COLO668 (cell line): ENCODE data around the gene FGFR2.
A peak's percentile ranks its signal among the peaks of the same experiment; 100 is the strongest.

Experiments used
- DNase-seq: peaks from one replicate; lab custom pipeline; 2025; ENCODE audit not compliant: unreplicated experiment; lab: John Stamatoyannopoulos, UW

The FGFR2 gene

DNA sequence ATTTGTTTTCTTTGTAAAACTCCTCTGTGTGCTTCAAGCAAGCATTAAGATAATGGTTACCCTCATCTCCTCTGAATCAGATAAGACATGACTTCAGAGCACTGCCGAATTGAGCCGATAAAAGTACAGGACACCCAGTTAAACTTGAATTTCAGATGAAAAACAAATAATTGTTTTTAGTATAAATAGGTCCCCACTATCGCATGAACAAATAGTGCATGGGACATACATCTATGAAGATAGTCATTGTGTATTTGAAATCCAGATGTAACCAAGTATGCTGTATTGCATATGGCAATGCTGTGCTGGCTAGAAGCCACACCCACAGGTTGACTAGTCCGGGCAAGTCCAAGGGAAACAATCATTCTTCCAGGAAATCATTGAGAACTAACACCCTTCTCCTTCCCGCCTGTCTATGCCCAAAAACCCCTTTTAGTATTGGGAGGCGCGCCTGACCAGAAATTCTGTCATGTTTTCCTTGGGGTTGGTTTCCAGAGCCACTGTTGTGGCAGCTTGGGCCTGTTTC lies 12.6 kb upstream of the FGFR2 start:
- DNase-seq, result no peak

DNA sequence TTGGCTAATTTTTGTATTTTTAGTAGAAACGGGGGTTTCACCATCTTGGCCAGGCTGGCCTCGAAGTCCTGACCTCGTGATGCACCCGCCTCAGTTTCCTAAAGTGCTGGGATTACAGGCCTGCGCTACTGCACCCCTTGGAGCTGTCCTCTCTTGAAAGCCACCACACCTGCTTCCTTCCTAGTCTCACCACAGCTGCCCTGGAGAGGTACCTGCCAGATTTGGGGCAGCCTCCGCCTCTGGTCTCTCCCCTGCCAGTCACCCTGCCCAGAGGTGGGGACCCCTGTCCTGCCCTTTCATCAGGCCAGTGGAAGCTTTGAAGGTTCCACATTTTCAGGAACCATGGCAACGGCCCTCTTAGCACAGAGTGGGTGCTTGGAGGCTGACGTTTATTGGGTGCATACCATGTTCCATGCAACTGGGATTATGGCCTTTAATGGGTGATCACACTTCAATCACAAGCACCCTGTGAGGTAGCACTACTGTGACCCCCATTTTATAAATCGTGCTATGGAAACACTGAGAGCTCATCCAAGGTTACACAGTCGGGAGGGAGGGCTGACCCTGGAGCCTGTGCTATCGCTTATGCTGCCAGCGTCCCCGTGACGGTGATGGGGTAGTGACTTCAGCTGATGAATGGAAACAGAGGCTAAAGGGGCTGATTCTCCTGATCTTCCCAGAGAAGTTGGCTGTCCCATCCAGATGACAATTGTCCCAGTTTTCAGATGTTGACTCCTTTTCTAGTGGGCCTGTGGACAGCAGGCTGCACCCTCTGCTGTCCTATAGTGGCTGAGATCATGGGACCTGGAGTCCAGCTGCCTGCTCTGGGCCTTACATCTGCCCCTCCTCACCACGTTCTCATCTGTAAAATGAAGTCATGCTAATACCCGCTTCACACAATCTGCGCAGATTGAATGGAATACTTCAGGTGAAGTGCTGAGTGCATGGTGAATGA lies 11.5 kb upstream of the FGFR2 start:
- DNase-seq, result no peak

- DNase-seq, result peak; percentile 60
These were observed 10.4 kb upstream of the FGFR2 start for GRCh38 chr10:121608469-121609190.

GRCh38 chr10:121607310-121608055 lies 9.2 kb upstream of the FGFR2 start:
- no peak for DNase-seq

- DNase-seq, result no peak
These were observed 7.5 kb upstream of the FGFR2 start for GRCh38 chr10:121605708-121606107.

DNA sequence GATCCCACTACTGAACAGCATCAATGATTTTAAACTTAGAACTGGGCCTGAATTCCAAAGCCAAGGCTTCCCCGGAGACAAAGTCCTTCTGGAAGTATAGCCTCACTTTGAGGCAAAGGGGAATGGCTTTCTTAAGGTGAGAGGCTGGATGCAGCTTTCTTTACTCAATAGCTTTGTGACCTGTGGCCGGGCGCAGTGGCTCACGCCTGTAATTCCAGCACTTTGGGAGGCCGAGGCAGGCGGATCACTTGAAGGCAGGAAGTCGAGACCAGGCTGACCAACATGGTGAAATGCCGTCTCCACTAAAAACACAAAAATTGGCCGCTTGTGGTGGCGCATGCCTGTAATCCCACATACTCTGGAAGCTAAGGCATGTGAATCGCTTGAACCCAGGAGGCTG lies 3.2 kb upstream of the FGFR2 start:
- DNase-seq, result no peak

DNA sequence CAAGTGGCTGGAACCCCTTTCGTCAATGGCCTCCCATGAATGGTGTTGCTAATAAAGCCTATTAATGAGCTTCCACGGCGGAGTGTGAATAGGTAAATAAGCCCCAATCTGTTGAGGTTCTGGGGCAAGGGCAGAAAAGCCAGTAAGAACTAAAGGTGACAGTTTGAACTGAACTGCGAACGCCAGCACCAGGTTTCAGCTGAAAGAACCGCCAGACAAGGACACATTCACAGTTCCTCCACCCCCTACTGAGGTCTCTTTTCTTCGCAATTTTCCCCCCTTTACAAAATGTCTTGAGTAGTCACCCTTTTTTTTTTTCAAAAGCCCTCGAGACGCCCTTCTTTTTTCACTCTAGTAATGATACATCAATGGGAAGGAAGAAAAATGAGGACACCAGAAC lies 2.4 kb upstream of the FGFR2 start:
- DNase-seq, result no peak

GRCh38 chr10:121599947-121600346 lies 1.7 kb upstream of the FGFR2 start:
- DNase-seq, result no peak

- DNase-seq, result peak; percentile 27
These were observed 561 bp downstream of the FGFR2 start for GRCh38 chr10:121597504-121598262.

DNA sequence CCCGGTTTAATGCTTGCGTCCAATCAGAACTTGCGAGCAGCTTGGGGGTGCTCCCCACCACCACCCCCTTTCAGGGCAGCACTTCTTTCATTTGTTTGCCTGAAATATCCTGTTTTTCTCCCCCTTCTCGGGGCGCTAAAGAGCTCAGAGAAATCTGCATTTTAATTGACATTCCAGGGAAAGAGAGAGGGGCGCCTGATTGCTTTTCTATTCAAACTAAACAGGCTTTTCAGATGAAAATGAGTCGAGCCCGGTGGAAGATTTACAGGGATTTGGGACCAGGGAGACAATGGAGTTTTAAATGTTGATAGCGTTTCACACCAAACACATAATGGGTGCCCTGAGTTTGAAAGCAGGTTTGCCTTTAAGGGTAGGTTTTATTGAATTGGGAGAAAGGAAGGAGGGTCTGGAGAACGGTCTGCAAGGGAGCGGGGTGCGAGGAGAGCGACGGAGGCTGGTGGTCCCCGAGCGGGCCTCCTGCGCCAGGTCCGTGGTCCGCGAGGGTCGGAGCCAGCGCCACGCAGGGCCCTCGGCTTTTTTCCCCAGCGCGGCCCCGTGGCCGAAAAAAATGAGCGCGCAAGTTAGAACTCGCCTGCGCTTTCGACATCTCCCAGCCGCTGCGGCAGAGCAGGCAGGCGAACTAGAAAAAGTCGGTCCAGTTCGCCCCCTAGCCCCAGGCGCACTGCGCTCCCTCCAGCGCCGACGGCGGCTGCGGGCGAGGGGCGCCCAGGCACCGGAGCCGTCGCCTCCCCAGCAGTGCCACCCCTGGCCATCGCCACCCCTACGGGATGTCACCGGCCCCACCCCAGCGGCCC lies 1.3 kb downstream of the FGFR2 start:
- DNase-seq, result peak; percentile 31

DNA sequence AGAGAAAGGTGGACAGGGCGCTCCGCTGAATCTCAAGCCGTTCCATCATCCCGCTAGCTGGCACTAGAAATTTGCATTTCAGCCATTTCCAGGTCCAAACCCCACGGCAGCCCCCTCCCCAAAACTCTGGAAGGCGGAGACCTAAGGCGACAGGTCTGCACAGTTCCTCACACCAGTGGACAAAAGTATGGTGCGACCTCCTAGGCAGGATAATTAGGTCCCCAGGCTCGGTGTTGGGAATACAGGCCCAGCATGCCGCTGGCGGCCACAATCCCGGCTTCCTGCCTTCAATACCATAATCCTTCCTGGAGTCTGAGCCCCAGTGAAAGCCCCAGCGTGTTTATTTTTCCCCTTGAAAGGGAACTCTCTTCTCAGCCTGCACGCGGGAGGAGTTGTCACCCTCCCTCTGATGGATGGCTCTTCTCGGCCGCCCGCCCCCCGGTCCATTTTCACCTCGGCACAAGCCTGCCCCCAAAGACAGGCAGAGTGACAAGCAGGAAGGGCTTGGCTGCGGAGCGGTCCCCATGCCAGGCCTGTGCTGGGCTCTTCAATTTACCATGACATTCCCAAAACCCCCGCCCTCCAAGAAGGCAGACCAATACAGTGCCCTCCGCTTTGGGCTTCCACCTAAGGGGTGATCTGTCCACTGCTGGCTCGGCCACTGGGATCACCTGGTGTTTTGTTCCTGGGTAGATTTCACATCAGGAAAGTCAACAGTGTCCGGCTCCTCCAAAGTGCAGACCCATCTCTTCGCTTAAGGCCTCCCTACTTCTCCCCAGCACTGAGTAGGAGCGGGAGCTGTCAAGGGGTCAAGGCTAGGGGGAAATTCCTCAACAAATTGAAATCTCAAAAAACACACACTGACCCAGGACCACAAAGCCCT lies 2.2 kb downstream of the FGFR2 start:
- DNase-seq, result no peak

DNA sequence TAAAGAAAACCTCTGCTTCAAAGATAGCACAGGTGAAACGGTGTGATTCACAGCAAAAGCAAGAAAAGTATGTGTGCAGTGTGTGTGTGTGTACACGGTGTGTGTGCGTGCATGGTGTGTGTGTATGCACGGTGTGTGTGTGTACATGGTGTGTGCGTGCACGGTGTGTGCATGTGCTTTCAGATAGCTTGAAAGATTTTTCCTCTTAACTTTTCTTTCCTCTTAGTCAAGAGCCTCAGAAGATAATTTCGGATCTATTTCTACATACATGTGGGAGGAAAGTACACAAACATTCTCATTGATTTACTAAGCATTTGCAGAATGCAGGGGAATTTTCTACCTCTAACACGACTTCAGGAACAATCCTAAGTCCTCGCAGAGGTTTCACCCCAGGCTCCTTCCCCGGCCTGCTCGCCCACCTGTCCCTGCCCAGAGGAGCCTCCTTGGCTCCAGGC lies 2.9 kb downstream of the FGFR2 start:
- DNase-seq, result no peak

DNA sequence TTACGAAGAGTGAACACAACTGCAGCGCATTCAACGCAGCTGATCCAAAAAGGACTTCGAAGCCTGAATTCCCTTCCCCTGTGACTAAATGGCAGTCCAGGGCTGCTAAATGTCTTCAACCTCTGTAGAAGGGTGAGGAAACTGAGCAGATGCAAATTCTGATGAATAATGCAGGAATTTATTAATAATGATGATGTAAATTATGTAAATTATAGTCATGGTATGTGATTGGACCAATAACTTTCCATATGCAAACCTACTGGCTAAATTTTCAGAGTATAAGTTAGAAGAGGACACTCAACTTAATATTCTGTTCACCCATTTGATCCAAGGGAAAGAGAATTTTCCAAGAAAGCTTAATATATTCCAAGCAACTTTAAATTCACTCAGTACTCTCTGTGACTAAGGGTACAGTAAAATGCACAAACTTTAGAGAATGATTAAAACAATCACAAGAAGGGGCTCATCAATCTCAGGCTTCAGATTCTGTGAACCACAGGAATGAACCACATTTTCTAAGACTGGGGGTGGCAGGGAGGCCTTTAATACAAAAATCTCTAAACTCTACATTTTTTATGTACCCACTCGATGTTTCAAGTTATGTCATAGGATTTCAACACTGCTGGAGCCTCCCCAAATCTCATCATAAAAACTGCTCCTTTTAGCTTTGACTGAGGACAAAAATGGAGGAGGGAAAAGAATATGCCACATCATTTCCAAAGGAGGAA lies 3.5 kb downstream of the FGFR2 start:
- DNase-seq, result no peak

GRCh38 chr10:121594076-121594475 lies 4.2 kb downstream of the FGFR2 start:
- no peak for DNase-seq

DNA sequence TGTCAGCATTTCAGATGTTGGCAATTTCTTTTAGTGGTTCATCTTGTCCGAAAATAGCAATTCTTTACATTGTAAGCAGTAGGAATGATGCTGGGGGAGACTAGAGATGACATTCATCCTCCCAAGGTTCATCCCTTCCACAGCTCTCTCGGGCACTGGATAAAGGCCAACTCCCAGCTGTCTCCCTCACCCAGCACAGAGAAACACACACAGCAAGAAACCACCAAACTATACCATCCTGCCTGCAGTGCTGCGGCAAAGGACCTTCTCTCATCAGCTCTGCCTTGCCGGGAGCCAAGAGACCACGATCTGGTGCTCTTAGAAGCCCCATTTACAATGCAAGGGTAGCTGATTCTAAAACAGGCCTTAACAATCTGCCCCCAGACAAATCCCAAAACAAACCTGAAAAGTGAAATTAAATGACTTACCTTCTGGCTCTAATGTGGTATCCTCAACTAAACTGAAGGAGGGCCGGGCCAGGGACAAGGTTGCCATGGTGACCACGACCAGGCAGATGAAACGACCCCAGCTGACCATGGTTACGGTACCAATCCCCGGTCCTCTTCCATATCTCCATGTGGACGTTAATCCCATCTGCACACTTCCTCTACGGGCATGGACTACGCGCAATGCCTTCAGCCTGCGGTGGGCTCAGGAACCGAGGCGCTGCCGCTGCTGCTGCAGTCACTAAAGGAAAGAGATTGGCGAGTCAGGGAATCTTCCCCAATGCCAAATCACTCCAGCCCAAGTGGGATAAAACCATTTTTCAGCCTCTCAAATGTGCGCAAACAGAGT lies 4.8 kb downstream of the FGFR2 start:
- DNase-seq, result no peak

- DNase-seq, result no peak
These were observed 5.9 kb downstream of the FGFR2 start for GRCh38 chr10:121592155-121592890.
